Dermis blood vessel endothelial cell (primary cell): ENCODE results near the gene PHLPP1. TPM values are rescaled to one million over a fixed set of nuclear protein-coding genes. Genes with fewer than 3 reads are reported as not detected.

ENCODE experiments used
- DNase-seq: peaks from one replicate; pipeline ENCODE4 v3.0.0; 2010
- total RNA-seq: library from RNA; depleted of rRNA; stranded (reverse); fragments of >200 nt; gene quantifications from 2 replicates; pipeline ENCODE4 v1.2.3, GENCODE V29; 2014

PHLPP1 gene
- total RNA-seq, 1 donor from 2014 or later, result 9.4 TPM

- no peak for DNase-seq
These were observed 272.5 kb downstream of the PHLPP1 start for GRCh38 chr18:62987859-62988258.

GRCh38 chr18:62988471-62988870, 273.1 kb downstream of the PHLPP1 start:
- no peak for DNase-seq

GRCh38 chr18:62989195-62989594, 273.9 kb downstream of the PHLPP1 start:
- DNase-seq, result no peak

GRCh38 chr18:62990653-62991052, 275.3 kb downstream of the PHLPP1 start:
- DNase-seq, result no peak

- no peak for DNase-seq
These were observed 276.0 kb downstream of the PHLPP1 start for GRCh38 chr18:62991389-62991788.

- DNase-seq, result no peak
These were observed 276.6 kb downstream of the PHLPP1 start for GRCh38 chr18:62991959-62992358.

- no peak for DNase-seq
These were observed 277.6 kb downstream of the PHLPP1 start for GRCh38 chr18:62992877-62993365.

GRCh38 chr18:62996566-62996965, 281.2 kb downstream of the PHLPP1 start:
- DNase-seq, result no peak

GRCh38 chr18:62997076-62997475, 281.7 kb downstream of the PHLPP1 start:
- DNase-seq, result no peak

GRCh38 chr18:62998443-62998842, 283.1 kb downstream of the PHLPP1 start:
- DNase-seq, result no peak

- DNase-seq, result peak; percentile 95
These were observed 284.1 kb downstream of the PHLPP1 start for GRCh38 chr18:62999392-62999791.

GRCh38 chr18:62999921-63000320, 284.6 kb downstream of the PHLPP1 start:
- no peak for DNase-seq

- DNase-seq, result no peak
These were observed 285.5 kb downstream of the PHLPP1 start for GRCh38 chr18:63000839-63001238.

- DNase-seq, result no peak
These were observed 286.5 kb downstream of the PHLPP1 start for GRCh38 chr18:63001861-63002260.

GRCh38 chr18:63002305-63002704, 287.0 kb downstream of the PHLPP1 start:
- DNase-seq, result no peak

- DNase-seq, result no peak
These were observed 287.6 kb downstream of the PHLPP1 start for GRCh38 chr18:63002803-63003445.

GRCh38 chr18:63003899-63004298, 288.6 kb downstream of the PHLPP1 start:
- DNase-seq, result no peak

GRCh38 chr18:63004466-63005089, 289.2 kb downstream of the PHLPP1 start:
- no peak for DNase-seq

- no peak for DNase-seq
These were observed 290.0 kb downstream of the PHLPP1 start for GRCh38 chr18:63005306-63005705.

- no peak for DNase-seq
These were observed 291.9 kb downstream of the PHLPP1 start for GRCh38 chr18:63007231-63007630.

- peak; percentile 72 for DNase-seq
These were observed 300.9 kb downstream of the PHLPP1 start for GRCh38 chr18:63016270-63016669.

GRCh38 chr18:63017076-63017475, 301.7 kb downstream of the PHLPP1 start:
- DNase-seq, result no peak

- DNase-seq, result no peak
These were observed 302.6 kb downstream of the PHLPP1 start for GRCh38 chr18:63017977-63018376.

GRCh38 chr18:63022429-63023022, 307.2 kb downstream of the PHLPP1 start:
- DNase-seq, result no peak
